ENCODE measurements around the gene ISL1.

The ISL1 gene

GRCh38 chr5:51383131-51384121 is at the start of gene ISL1:
Gene ISL1, plus strand, starts transcription at chr5:51383448. Its CDS starts 224 bp downstream, at chr5:51383672.
- DNase-seq = peak; percentile 47

GRCh38 chr5:51336878-51337277 is 46.4 kb upstream of the ISL1 start:
- DNase-seq = no peak

- DNase-seq = no peak
Measured at GRCh38 chr5:51345106-51345505, 38.1 kb upstream of the ISL1 start.

- DNase-seq = no peak
Measured at GRCh38 chr5:51347157-51347556, 36.1 kb upstream of the ISL1 start.

- DNase-seq = no peak
Measured at GRCh38 chr5:51347704-51348103, 35.5 kb upstream of the ISL1 start.

- no peak for DNase-seq
Measured at GRCh38 chr5:51371052-51371451, 12.2 kb upstream of the ISL1 start.

GRCh38 chr5:51373880-51374523 is 9.2 kb upstream of the ISL1 start:
- DNase-seq = no peak

- DNase-seq = no peak
Measured at GRCh38 chr5:51375084-51375483, 8.2 kb upstream of the ISL1 start.

- DNase-seq = no peak
Measured at GRCh38 chr5:51376509-51376908, 6.7 kb upstream of the ISL1 start.

- DNase-seq = no peak
Measured at GRCh38 chr5:51377151-51378060, 5.8 kb upstream of the ISL1 start.

- no peak for DNase-seq
Measured at GRCh38 chr5:51378061-51378409, 5.2 kb upstream of the ISL1 start.

- DNase-seq = peak; percentile 36
Measured at GRCh38 chr5:51378448-51379330, 4.6 kb upstream of the ISL1 start.

- DNase-seq = no peak
Measured at GRCh38 chr5:51379331-51379700, 3.9 kb upstream of the ISL1 start.

- DNase-seq = peak; percentile 41
Measured at GRCh38 chr5:51380603-51381207, 2.5 kb upstream of the ISL1 start.

- DNase-seq = no peak
Measured at GRCh38 chr5:51381761-51382474, 1.3 kb upstream of the ISL1 start.

GRCh38 chr5:51382521-51383130 is 622 bp upstream of the ISL1 start:
- DNase-seq = no peak

GRCh38 chr5:51384281-51384840 is 1.1 kb downstream of the ISL1 start:
- no peak for DNase-seq

GRCh38 chr5:51385216-51385615 is 2.0 kb downstream of the ISL1 start:
- no peak for DNase-seq

GRCh38 chr5:51386916-51387883 is 4.0 kb downstream of the ISL1 start:
- DNase-seq = no peak

All from RPMI8226 (cell line).